ENCODE data around the gene SLC25A27. TPM values are rescaled to one million over a fixed set of nuclear protein-coding genes. Genes with fewer than 3 reads are reported as not detected.

The SLC25A27 gene
- polyA plus RNA-seq, 1 donor (not counting 4 experiments of a cell fraction or from before 2014, with no cell fraction given) = 10.4 TPM

- Histone ChIP-seq H3K36me3 (ENCODE audit: control insufficient read depth in 2 of 2, extremely low read depth in 1 of 2, insufficient read depth in 2 of 2, low read length in 2 of 2) (no peaks in the 10 kb centered on the region), H3K9ac (ENCODE audit: control insufficient read depth, extremely low read depth, insufficient read depth, low read length) (no peak overlapping the region), H3K4me3 (ENCODE audit: control insufficient read depth in 2 of 3, extremely low read depth in 1 of 3, insufficient read depth in 2 of 3, low read depth in 1 of 3, low read length in 3 of 3) (no peak overlapping the region), H3K4me2 (ENCODE audit: control insufficient read depth, extremely low read depth, insufficient read depth, low read depth, low read length) (no peak overlapping the region), H3K27ac (ENCODE audit: control insufficient read depth, insufficient read depth, low read length) (no peak overlapping the region), H3K79me2 (ENCODE audit: control insufficient read depth, insufficient read depth, low read length) (no peaks in the 10 kb centered on the region), H3K4me1 (ENCODE audit: control insufficient read depth, extremely low read depth, insufficient read depth, low read length) (no peaks in the 10 kb centered on the region), H2AFZ (ENCODE audit: control insufficient read depth, low read length) (no peak overlapping the region), H4K20me1 (ENCODE audit: control insufficient read depth, extremely low read depth, insufficient read depth, low read length) (no peaks in the 10 kb centered on the region), H3K9me1 (ENCODE audit: control insufficient read depth, extremely low read depth, insufficient read depth, low read length) (no peaks in the 10 kb centered on the region), H3K9me3 (ENCODE audit: control insufficient read depth, low read depth, low read length) (no peaks in the 10 kb centered on the region), H3K27me3 (ENCODE audit: control insufficient read depth, extremely low read depth, insufficient read depth, low read length) (no peaks in the 10 kb centered on the region)
- dilution Hi-C loops (cut with MboI; ENCODE audit: extremely low pct_ligation_motif_present, low sequenced_read_pairs) = no loop called here
- TF ChIP-seq EZH2 (IDR thresholded peaks at IDR 0.05; ENCODE audit: low read length) = no peak
- no peak for TF ChIP-seq CTCF (optimal IDR thresholded peaks at IDR 0.05 in 1 of 3, IDR thresholded peaks at IDR 0.05 in 1 of 3, conservative IDR thresholded peaks at IDR 0.05 in 1 of 3; ENCODE audit: extremely low read depth in 1 of 3, insufficient read depth in 2 of 3, low read length in 3 of 3)
- FAIRE-seq (no peak), DNase-seq (ENCODE audit: low read depth, low spot score) (no peak)
Observed at GRCh38 chr6:46626976-46627375, 25.8 kb upstream of the SLC25A27 start.

- no peak overlapping the region for H3K27ac ChIP-seq (ENCODE audit: control insufficient read depth, insufficient read depth, low read length)
- TF ChIP-seq CTCF (optimal IDR thresholded peaks at IDR 0.05 in 1 of 3, IDR thresholded peaks at IDR 0.05 in 1 of 3, conservative IDR thresholded peaks at IDR 0.05 in 1 of 3; ENCODE audit: extremely low read depth in 1 of 3, insufficient read depth in 2 of 3, low read length in 3 of 3) (no peak), EZH2 (IDR thresholded peaks at IDR 0.05; ENCODE audit: low read length) (no peak)
- no peaks in the 10 kb centered on the region for H3K27me3 ChIP-seq (ENCODE audit: control insufficient read depth, extremely low read depth, insufficient read depth, low read length)
- no peak overlapping the region for H3K4me3 ChIP-seq (ENCODE audit: control insufficient read depth in 2 of 3, extremely low read depth in 1 of 3, insufficient read depth in 2 of 3, low read depth in 1 of 3, low read length in 3 of 3)
- no peaks in the 10 kb centered on the region for H3K36me3 ChIP-seq (ENCODE audit: control insufficient read depth in 2 of 2, extremely low read depth in 1 of 2, insufficient read depth in 2 of 2, low read length in 2 of 2)
- no peak for FAIRE-seq
- DNase-seq (ENCODE audit: low read depth, low spot score) = no peak
- no peaks in the 10 kb centered on the region for H3K79me2 ChIP-seq (ENCODE audit: control insufficient read depth, insufficient read depth, low read length)
- no peak overlapping the region for H3K4me2 ChIP-seq (ENCODE audit: control insufficient read depth, extremely low read depth, insufficient read depth, low read depth, low read length)
- no peaks in the 10 kb centered on the region for H3K4me1 ChIP-seq (ENCODE audit: control insufficient read depth, extremely low read depth, insufficient read depth, low read length)
- H2AFZ ChIP-seq (ENCODE audit: control insufficient read depth, low read length) = no peak overlapping the region
- H3K9me3 ChIP-seq (ENCODE audit: control insufficient read depth, low read depth, low read length) = no peaks in the 10 kb centered on the region
- no peaks in the 10 kb centered on the region for H4K20me1 ChIP-seq (ENCODE audit: control insufficient read depth, extremely low read depth, insufficient read depth, low read length)
- dilution Hi-C loops (cut with MboI; ENCODE audit: extremely low pct_ligation_motif_present, low sequenced_read_pairs) = no loop called here
- no peak overlapping the region for H3K9ac ChIP-seq (ENCODE audit: control insufficient read depth, extremely low read depth, insufficient read depth, low read length)
- no peaks in the 10 kb centered on the region for H3K9me1 ChIP-seq (ENCODE audit: control insufficient read depth, extremely low read depth, insufficient read depth, low read length)
Observed at GRCh38 chr6:46628498-46628897, 24.3 kb upstream of the SLC25A27 start.

All from keratinocyte (primary cell).